Diencephalon (tissue), 1 donor: ENCODE data around the gene ASTL. TPM values are rescaled to one million over a fixed set of nuclear protein-coding genes. Genes with fewer than 3 reads are reported as not detected.

Experiments
- total RNA-seq: library from RNA; depleted of rRNA; stranded (reverse); fragments of >200 nt; gene quantifications from one replicate; pipeline ENCODE4 v1.2.3, GENCODE V29; 2014

The ASTL gene
- total RNA-seq, result not detected

DNA sequence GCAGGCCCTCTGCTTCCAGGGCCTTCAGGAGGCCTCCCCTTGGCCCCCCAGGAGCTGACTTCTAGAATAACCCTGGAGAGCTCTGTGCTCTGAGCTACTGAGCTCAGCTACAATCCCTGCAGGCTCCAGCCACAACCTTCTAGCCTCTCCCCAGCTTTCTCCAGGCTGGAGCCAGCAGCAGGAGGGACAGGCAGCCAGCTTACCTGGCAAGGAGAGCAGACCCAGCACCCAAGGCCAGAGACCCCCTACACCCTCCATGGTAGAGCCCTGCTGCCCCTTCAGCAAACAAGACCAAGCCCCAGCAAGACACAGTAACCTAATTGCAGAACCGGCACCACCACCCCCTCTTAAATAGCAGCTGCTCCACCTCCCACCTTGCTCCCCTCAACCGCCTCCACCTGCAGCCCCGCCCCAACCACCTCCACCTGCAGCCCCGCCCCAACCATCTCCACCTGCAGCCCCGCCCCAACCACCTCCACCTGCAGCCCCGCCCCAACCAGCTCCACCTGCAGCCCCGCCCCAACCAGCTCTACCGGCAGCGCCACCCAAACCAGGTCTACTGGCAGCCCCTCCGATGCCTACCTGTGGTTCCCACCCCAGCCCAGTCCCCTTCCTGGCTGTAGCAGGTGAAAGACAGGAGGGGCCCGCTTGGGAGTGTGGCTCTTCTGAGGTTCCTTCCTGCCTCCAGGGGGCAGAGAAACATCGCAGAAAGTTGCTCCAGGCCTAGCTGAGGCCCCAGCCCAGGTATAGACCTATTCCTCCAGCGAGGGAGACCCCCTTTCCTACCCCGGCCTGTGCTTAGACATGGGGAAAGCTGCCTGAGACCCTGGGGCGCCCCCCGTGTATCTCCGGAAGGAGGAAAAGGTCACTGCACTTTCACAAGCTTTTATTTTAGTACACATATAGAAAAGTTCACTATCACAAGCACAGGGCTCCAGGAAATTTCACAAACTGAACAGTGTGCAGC lies at the start of gene ASTL:
Gene ASTL (minus strand): TSS at position 324 of the 967 bp plus-strand sequence. CDS start 66 bp downstream, at position 258.

DNA sequence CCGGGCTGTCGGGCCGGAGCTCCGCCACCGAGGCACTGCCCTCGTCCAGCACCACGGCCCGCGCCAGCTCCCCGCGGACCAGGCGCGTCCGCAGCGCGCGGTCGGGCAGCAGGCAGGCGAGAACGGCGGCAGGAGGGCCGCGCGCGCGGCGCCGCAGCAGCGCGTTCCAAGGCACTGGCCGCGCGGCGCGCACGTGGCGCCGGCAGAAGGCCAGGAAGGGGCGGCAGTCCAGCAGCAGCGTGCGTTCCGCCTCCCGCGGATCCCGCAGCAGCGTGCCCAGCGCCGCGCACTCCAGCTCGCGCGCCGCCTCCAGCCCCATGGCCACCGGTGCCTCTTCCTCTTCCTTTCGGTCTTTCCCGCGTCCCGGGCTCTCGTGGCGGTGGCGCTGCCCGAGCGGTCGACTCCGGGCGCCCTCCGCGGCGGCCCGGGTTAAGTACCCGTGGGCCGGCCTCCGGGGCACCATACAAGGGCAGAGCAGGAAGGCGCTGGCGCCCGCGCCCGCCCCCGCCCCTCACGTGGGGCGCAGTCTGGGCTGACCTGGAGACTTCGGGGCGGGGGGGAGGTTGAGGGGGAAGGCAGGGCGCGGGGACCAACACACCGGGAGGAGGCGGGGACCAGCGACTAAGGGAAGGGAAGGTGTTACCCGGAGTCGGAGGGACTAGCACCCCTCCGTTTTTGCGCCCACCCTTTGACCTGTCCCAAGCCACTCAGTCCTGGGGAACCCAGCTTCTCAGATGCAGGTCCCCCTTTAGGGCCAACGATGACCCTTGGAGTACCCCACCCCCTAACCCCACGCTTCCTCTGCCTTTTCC lies 6.9 kb upstream of the ASTL start, which contains the start of gene DUSP2:
Gene DUSP2 (minus strand): TSS at position 405 of the 812 bp plus-strand sequence. CDS start 86 bp downstream, at position 319.

DNA sequence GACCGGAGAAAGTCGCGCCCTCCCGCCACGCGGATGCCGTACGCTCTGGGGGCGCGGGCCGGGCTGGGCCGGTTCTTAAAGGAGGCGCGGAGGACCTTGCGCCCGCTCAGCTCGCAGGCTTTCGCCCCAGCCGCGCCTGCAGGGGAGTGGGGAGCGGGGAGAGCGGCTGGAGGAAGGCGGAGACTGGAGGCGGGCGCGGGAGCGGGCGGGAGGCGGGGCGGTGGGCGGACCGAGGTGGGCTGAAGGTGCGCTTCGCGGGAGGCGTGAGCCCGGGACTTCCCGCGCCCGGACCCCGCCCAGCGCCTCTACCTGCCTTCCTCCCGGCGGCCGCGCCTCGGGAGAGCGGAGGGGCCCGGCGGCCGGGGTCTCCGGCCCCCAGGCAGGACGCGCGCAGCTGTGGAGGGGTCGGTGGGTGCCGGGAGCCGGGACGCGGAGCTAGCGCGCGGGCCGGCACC lies 21.9 kb downstream of the ASTL start, which contains the start of gene ADRA2B:
Gene ADRA2B (minus strand): TSS at position 148 of the 455 bp plus-strand sequence. CDS start 422 bp downstream, outside the sequence.

Other genes with a start within 250 kb of the ASTL start
- gene ANKRD36C, start 146.7 kb downstream of the ASTL start, total RNA-seq, result 214 TPM
- gene GPAT2, start 103.6 kb downstream of the ASTL start, total RNA-seq, result 2.3 TPM
- 0.46 TPM for gene ADRA2B, start 21.9 kb downstream of the ASTL start, total RNA-seq
- gene DUSP2, start 6.9 kb upstream of the ASTL start, total RNA-seq, result 5.5 TPM
- 148 TPM for gene STARD7, start 70.3 kb upstream of the ASTL start, total RNA-seq
- 26.8 TPM for gene TMEM127, start 127.5 kb upstream of the ASTL start, total RNA-seq
- 73.4 TPM for gene CIAO1, start 127.7 kb upstream of the ASTL start, total RNA-seq
- 70.8 TPM for gene SNRNP200, start 167.0 kb upstream of the ASTL start, total RNA-seq
- 1.6 TPM for gene ITPRIPL1, start 186.8 kb upstream of the ASTL start, total RNA-seq
- 4.4 TPM for gene NCAPH, start 197.3 kb upstream of the ASTL start, total RNA-seq